GM18508 (cell line): Measurements from ENCODE around the gene MBD3.
"Not testable (repeated sequence)": the region's sequence is repeated elsewhere in the genome, so short reads cannot be mapped to it uniquely, and the experiment has no call there.

Experiments
- ATAC-seq: cut with Tn5 transposase; IDR thresholded peaks from one replicate; pipeline ENCODE4 v1.9.1; 2021; ENCODE audit warnings: moderate number of reproducible peaks; ENCODE audit not compliant: insufficient read depth, unreplicated experiment

MBD3 gene

GRCh38 chr19:1553415-1553814 is 39.2 kb downstream of the MBD3 start:
- ATAC-seq = no peak

GRCh38 chr19:1551068-1552040 is 41.3 kb downstream of the MBD3 start:
- ATAC-seq = no peak

- no peak for ATAC-seq
Observed at GRCh38 chr19:1549332-1549945, 43.2 kb downstream of the MBD3 start.

- ATAC-seq = no peak
Observed at GRCh38 chr19:1540365-1540925, 52.2 kb downstream of the MBD3 start.

GRCh38 chr19:1539749-1540148 is 52.9 kb downstream of the MBD3 start:
- ATAC-seq = not testable (repeated sequence)

- ATAC-seq = no peak
Observed at GRCh38 chr19:1538978-1539377, 53.7 kb downstream of the MBD3 start.

GRCh38 chr19:1535699-1536098 is 57.0 kb downstream of the MBD3 start:
- ATAC-seq = not testable (repeated sequence)

GRCh38 chr19:1534972-1535371 is 57.7 kb downstream of the MBD3 start:
- ATAC-seq = no peak

- no peak for ATAC-seq
Observed at GRCh38 chr19:1533510-1534150, 59.0 kb downstream of the MBD3 start.

- ATAC-seq = no peak
Observed at GRCh38 chr19:1532003-1532402, 60.7 kb downstream of the MBD3 start.

GRCh38 chr19:1531587-1531986 is 61.1 kb downstream of the MBD3 start:
- ATAC-seq = no peak

GRCh38 chr19:1530856-1531255 is 61.8 kb downstream of the MBD3 start:
- ATAC-seq = not testable (repeated sequence)

GRCh38 chr19:1529430-1529816 is 63.2 kb downstream of the MBD3 start:
- ATAC-seq = no peak

GRCh38 chr19:1528596-1529429 is 63.9 kb downstream of the MBD3 start:
- ATAC-seq = no peak

- no peak for ATAC-seq
Observed at GRCh38 chr19:1527650-1528309, 64.9 kb downstream of the MBD3 start.

- no peak for ATAC-seq
Observed at GRCh38 chr19:1526979-1527649, 65.6 kb downstream of the MBD3 start.

GRCh38 chr19:1526066-1526778 is 66.4 kb downstream of the MBD3 start:
- ATAC-seq = no peak

GRCh38 chr19:1525343-1525742 is 67.3 kb downstream of the MBD3 start:
- no peak for ATAC-seq
